Activated naive CD4-positive, alpha-beta T cell treated with anti-CD3 and anti-CD28 coated beads for 36 hours (primary cell): Measurements from ENCODE around the gene CDYL. TPM values are rescaled to one million over a fixed set of nuclear protein-coding genes. Genes with fewer than 3 reads are reported as not detected.

Experiments
- CTCF ChIA-PET: fragments of 350-600 bp; sonication (Branson Sonifier 250); formaldehyde crosslinking; loops from one replicate; lab custom pipeline; 2021; ENCODE audit warnings: antibody characterized with exemption; lab: Charles Lee
- DNase-seq: peaks from one replicate; pipeline ENCODE4 v3.0.0-alpha.2; 2020
- H3K27ac Mint-ChIP-seq: one replicate; pipeline ENCODE4 v1.8.0; 2021; ENCODE audit warnings: mild to moderate bottlenecking, mixed read lengths
- H3K27me3 Mint-ChIP-seq: one replicate; pipeline ENCODE4 v1.8.0; 2021; ENCODE audit warnings: low read depth, mixed read lengths
- H3K36me3 Mint-ChIP-seq: one replicate; pipeline ENCODE4 v1.8.0; 2021; ENCODE audit warnings: low read depth, mixed read lengths
- H3K4me1 Mint-ChIP-seq: one replicate; pipeline ENCODE4 v1.8.0; 2021; ENCODE audit warnings: low read depth, mixed read lengths
- H3K4me3 Mint-ChIP-seq: one replicate; pipeline ENCODE4 v1.8.0; 2021; ENCODE audit warnings: mild to moderate bottlenecking, moderate library complexity, mixed read lengths
- H3K9me3 Mint-ChIP-seq: one replicate; pipeline ENCODE4 v1.8.0; 2021; ENCODE audit warnings: mixed read lengths
- intact Hi-C: fragments of 100-400 bp; cut with micrococcal nuclease; formaldehyde crosslinking; loops from one replicate; pipeline ENCODE4 v1.15.1; 2023
- total RNA-seq, 2 experiments: library from RNA; stranded (reverse); gene quantifications; one replicate each; pipeline ENCODE4 v1.2.3, GENCODE V29; 2021

Gene CDYL
- total RNA-seq, 2 experiments from 2014 or later = 23.8 to 24.3 TPM

GRCh38 chr6:4873928-4874327 lies 97.7 kb downstream of the CDYL start:
- CTCF ChIA-PET = interaction anchor here (1.4 kb wide), 1 partner anchor 10 kb away, joined by 5 read pairs; no protein-coding TSS in a partner anchor
- intact Hi-C loops = no loop called here
- H3K4me1 Mint-ChIP-seq = peaks cover 36% of the 10 kb centered on the region
- no peaks in the 10 kb centered on the region for H3K9me3 Mint-ChIP-seq
- H3K27ac Mint-ChIP-seq = no peak overlapping the region
- DNase-seq = no peak
- no peaks in the 10 kb centered on the region for H3K27me3 Mint-ChIP-seq
- H3K4me3 Mint-ChIP-seq = no peak overlapping the region
- H3K36me3 Mint-ChIP-seq = peaks cover 11% of the 10 kb centered on the region

- no peaks in the 10 kb centered on the region for H3K9me3 Mint-ChIP-seq
- CTCF ChIA-PET = no interaction called here
- DNase-seq = no peak
- H3K36me3 Mint-ChIP-seq = peaks cover 4% of the 10 kb centered on the region
- intact Hi-C loops = no loop called here
- H3K27me3 Mint-ChIP-seq = no peaks in the 10 kb centered on the region
- peaks cover 43% of the 10 kb centered on the region for H3K4me1 Mint-ChIP-seq
- H3K27ac Mint-ChIP-seq = no peak overlapping the region
- no peak overlapping the region for H3K4me3 Mint-ChIP-seq
These were observed 103.6 kb downstream of the CDYL start for GRCh38 chr6:4879741-4880275.

- H3K27ac Mint-ChIP-seq = no peak overlapping the region
- no peaks in the 10 kb centered on the region for H3K27me3 Mint-ChIP-seq
- intact Hi-C loops = no loop called here
- H3K36me3 Mint-ChIP-seq = peaks cover 4% of the 10 kb centered on the region
- CTCF ChIA-PET = no interaction called here
- H3K4me1 Mint-ChIP-seq = peaks cover 44% of the 10 kb centered on the region
- no peak for DNase-seq
- H3K9me3 Mint-ChIP-seq = no peaks in the 10 kb centered on the region
- no peak overlapping the region for H3K4me3 Mint-ChIP-seq
These were observed 104.2 kb downstream of the CDYL start for GRCh38 chr6:4880363-4880762.

GRCh38 chr6:4883298-4883697 lies 107.1 kb downstream of the CDYL start:
- DNase-seq = no peak
- Mint-ChIP-seq H3K27ac (no peak overlapping the region), H3K27me3 (no peaks in the 10 kb centered on the region), H3K36me3 (no peaks in the 10 kb centered on the region), H3K9me3 (peaks cover 2% of the 10 kb centered on the region), H3K4me1 (peaks cover 46% of the 10 kb centered on the region), H3K4me3 (no peak overlapping the region)
- CTCF ChIA-PET = interaction anchor here (0.7 to 1.6 kb wide), 2 partner anchors 9 to 1882 kb away, joined by 3 to 5 read pairs; no protein-coding TSS in a partner anchor
- intact Hi-C loops = no loop called here

- H3K4me1 Mint-ChIP-seq = peaks cover 51% of the 10 kb centered on the region
- H3K9me3 Mint-ChIP-seq = peaks cover 2% of the 10 kb centered on the region
- H3K4me3 Mint-ChIP-seq = no peak overlapping the region
- H3K27me3 Mint-ChIP-seq = no peaks in the 10 kb centered on the region
- H3K36me3 Mint-ChIP-seq = no peaks in the 10 kb centered on the region
- H3K27ac Mint-ChIP-seq = no peak overlapping the region
- CTCF ChIA-PET = interaction anchor here (1.0 to 1.6 kb wide), 3 partner anchors 10 to 50 kb away, joined by 3 to 5 read pairs (median 3); no protein-coding TSS in a partner anchor
- no peak for DNase-seq
- intact Hi-C loops = no loop called here
These were observed 108.6 kb downstream of the CDYL start for GRCh38 chr6:4884646-4885340.

- H3K4me1 Mint-ChIP-seq = peaks cover 49% of the 10 kb centered on the region
- no peaks in the 10 kb centered on the region for H3K27me3 Mint-ChIP-seq
- peaks cover 2% of the 10 kb centered on the region for H3K9me3 Mint-ChIP-seq
- intact Hi-C loops = no loop called here
- H3K27ac Mint-ChIP-seq = no peak overlapping the region
- no peak overlapping the region for H3K4me3 Mint-ChIP-seq
- CTCF ChIA-PET = interaction anchor here (1.0 to 1.3 kb wide), 2 partner anchors 42 to 50 kb away, joined by 3 read pairs; no protein-coding TSS in a partner anchor
- no peaks in the 10 kb centered on the region for H3K36me3 Mint-ChIP-seq
- no peak for DNase-seq
These were observed 109.2 kb downstream of the CDYL start for GRCh38 chr6:4885341-4885933.

DNA sequence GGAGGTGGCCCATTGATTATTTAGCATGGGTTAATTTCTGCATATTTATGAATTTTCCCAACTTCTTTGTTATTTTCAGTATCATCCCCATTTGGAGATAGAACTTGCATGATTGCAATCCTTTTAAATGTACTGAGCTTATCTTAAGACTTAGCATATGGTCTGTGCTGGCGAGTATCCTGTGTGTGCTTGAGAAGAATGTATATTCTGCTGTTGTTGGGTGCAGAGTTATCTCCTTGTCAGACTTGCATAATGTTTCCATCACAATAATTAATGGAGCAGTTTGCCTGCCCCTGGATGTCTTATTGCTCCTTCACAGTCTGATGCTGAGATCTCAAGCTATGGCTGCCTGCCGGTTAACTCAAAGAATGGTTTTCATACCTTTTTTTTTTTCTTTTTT lies 112.6 kb downstream of the CDYL start:
- Mint-ChIP-seq H3K27ac (no peak overlapping the region), H3K27me3 (no peaks in the 10 kb centered on the region), H3K36me3 (peaks cover 16% of the 10 kb centered on the region), H3K4me3 (no peak overlapping the region), H3K9me3 (peaks cover 2% of the 10 kb centered on the region), H3K4me1 (peaks cover 30% of the 10 kb centered on the region)
- CTCF ChIA-PET = interaction anchor here (0.6 kb wide), 1 partner anchor 13 kb away, joined by 4 read pairs; no protein-coding TSS in a partner anchor
- intact Hi-C loops = no loop called here
- DNase-seq = no peak

DNA sequence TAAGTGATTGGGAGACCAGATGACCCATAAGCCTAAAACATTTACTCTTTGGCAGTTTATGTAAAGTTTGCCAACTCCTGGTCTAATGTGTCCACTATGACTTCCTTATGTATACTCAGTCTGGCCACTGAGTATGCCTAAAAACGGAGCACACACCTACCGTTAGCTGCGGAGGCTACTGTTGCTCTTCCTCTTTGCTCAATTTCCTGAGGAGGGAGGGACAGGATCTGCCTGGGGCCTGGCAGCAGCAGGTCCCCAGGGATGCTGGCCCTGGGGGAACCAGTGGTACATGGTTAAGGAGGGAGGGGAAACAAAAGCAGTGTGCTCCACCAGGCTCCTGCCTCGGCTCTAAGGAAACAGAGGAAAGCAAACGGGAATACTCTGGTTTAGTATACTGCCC lies 113.5 kb downstream of the CDYL start:
- Mint-ChIP-seq H3K27ac (no peak overlapping the region), H3K36me3 (peaks cover 22% of the 10 kb centered on the region), H3K4me3 (no peak overlapping the region), H3K27me3 (no peaks in the 10 kb centered on the region), H3K9me3 (peaks cover 2% of the 10 kb centered on the region), H3K4me1 (peaks cover 25% of the 10 kb centered on the region)
- DNase-seq = no peak
- CTCF ChIA-PET = no interaction called here
- intact Hi-C loops = no loop called here

DNA sequence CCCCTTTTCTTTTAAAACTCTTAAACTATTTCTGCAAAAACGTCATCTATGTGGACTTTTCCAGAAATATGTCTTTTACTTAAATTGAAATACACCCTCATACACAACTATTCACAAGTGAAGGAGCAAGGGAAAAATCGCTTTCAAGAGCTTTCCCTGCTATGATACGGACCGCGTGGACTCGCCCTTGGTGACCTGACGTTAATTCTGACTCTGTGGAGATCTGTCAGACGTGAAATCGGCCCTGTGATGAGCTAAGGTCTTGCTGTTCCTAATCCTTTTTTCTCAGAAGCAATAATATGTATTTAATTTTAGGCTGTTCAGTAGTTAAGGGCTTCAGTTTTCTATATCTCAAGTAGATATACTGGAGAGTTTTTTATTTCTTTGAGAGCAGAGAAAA lies 114.0 kb downstream of the CDYL start:
- no peak for DNase-seq
- CTCF ChIA-PET = no interaction called here
- intact Hi-C loops = no loop called here
- no peaks in the 10 kb centered on the region for H3K27me3 Mint-ChIP-seq
- no peak overlapping the region for H3K4me3 Mint-ChIP-seq
- no peak overlapping the region for H3K27ac Mint-ChIP-seq
- H3K36me3 Mint-ChIP-seq = peaks cover 23% of the 10 kb centered on the region
- H3K4me1 Mint-ChIP-seq = peaks cover 23% of the 10 kb centered on the region
- peaks cover 2% of the 10 kb centered on the region for H3K9me3 Mint-ChIP-seq

GRCh38 chr6:4890627-4891026 lies 114.4 kb downstream of the CDYL start:
- CTCF ChIA-PET = no interaction called here
- Mint-ChIP-seq H3K9me3 (peaks cover 2% of the 10 kb centered on the region), H3K4me3 (no peak overlapping the region), H3K36me3 (peaks cover 23% of the 10 kb centered on the region), H3K4me1 (peaks cover 19% of the 10 kb centered on the region), H3K27ac (no peak overlapping the region), H3K27me3 (no peaks in the 10 kb centered on the region)
- intact Hi-C loops = no loop called here
- no peak for DNase-seq

GRCh38 chr6:4891141-4891540 lies 114.9 kb downstream of the CDYL start:
- DNase-seq = no peak
- CTCF ChIA-PET = no interaction called here
- peaks cover 2% of the 10 kb centered on the region for H3K9me3 Mint-ChIP-seq
- peaks cover 27% of the 10 kb centered on the region for H3K36me3 Mint-ChIP-seq
- H3K4me1 Mint-ChIP-seq = peaks cover 17% of the 10 kb centered on the region
- intact Hi-C loops = no loop called here
- H3K27me3 Mint-ChIP-seq = no peaks in the 10 kb centered on the region
- no peak overlapping the region for H3K4me3 Mint-ChIP-seq
- H3K27ac Mint-ChIP-seq = no peak overlapping the region

DNA sequence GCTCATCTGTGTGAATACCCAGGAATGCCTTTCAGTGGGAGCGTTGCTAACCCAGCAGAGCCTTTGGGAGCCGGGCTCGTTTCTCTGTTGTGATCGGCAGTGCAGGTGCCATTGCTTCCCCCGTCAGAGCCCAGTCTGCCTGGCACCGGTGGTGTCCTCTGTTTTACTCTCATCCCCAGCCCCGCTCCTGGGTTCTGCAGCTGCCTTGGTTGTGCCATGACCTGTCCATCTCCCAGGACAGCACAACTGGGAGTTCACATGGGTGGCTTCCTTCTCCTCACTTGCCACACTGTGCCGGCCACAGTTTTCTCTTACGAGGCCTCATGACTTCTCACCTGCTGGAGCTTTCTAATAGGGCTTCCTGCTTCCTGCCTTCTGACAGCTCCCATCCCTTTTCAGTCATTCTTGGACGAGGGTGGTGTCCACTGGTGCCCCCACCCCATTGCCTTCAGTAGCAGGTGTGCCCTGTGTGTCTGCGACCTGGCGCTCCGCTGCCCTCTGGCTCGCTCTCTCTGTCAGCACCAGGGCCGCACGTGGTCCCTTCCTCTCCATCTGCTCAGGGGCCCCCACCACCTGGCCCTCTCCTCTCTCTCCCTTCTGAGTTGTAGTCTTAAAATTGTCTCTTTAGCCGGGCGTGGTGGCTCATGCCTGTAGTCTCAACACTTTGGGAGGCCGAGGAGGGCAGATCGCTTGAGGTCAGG lies 116.7 kb downstream of the CDYL start:
- no peak for DNase-seq
- CTCF ChIA-PET = no interaction called here
- intact Hi-C loops = no loop called here
- Mint-ChIP-seq H3K9me3 (no peaks in the 10 kb centered on the region), H3K27me3 (no peaks in the 10 kb centered on the region), H3K36me3 (peaks cover 39% of the 10 kb centered on the region), H3K27ac (no peak overlapping the region), H3K4me3 (no peak overlapping the region), H3K4me1 (peaks cover 10% of the 10 kb centered on the region)
